Mesodermal cell (in vitro differentiated cells): ENCODE results near the gene FOLR1.
"Not testable (repeated sequence)": the region's sequence is repeated elsewhere in the genome, so short reads cannot be mapped to it uniquely, and the experiment has no call there.

Experiments used
- H3K27ac ChIP-seq: 2 replicates; pipeline ENCODE4 v1.7.0; 2013; ENCODE audit warnings: mild to moderate bottlenecking, low read depth, low read length, moderate library complexity; ENCODE audit not compliant: severe bottlenecking
- H3K36me3 ChIP-seq: 2 replicates; pipeline ENCODE4 v1.7.1; 2013; ENCODE audit warnings: mild to moderate bottlenecking, low read length, moderate library complexity; ENCODE audit not compliant: control insufficient read depth, insufficient read depth
- H3K4me1 ChIP-seq: one replicate; pipeline ENCODE4 v1.7.1; 2013; ENCODE audit warnings: mild to moderate bottlenecking, low read length; ENCODE audit not compliant: insufficient read depth, control insufficient read depth, poor library complexity, severe bottlenecking
- H3K4me3 ChIP-seq: 2 replicates; pipeline ENCODE4 v1.7.0; 2013; ENCODE audit warnings: low read length, control low read depth, mild to moderate bottlenecking; ENCODE audit not compliant: insufficient read depth, poor library complexity, severe bottlenecking; ENCODE audit errors: extremely low read depth
- H3K9me3 ChIP-seq: 2 replicates; pipeline ENCODE4 v1.7.1; 2013; ENCODE audit warnings: mild to moderate bottlenecking, low read length, moderate library complexity; ENCODE audit not compliant: control insufficient read depth
- WGBS, 2 experiments: methylation state at CpG; one replicate each; pipeline ENCODE4 v1.1.5; 2013; ENCODE audit warnings: missing lambda C conversion rate in 2 of 2; ENCODE audit not compliant: insufficient coverage in 2 of 2; 5-methylcytosine and 5-hydroxymethylcytosine counted together

FOLR1 gene

DNA sequence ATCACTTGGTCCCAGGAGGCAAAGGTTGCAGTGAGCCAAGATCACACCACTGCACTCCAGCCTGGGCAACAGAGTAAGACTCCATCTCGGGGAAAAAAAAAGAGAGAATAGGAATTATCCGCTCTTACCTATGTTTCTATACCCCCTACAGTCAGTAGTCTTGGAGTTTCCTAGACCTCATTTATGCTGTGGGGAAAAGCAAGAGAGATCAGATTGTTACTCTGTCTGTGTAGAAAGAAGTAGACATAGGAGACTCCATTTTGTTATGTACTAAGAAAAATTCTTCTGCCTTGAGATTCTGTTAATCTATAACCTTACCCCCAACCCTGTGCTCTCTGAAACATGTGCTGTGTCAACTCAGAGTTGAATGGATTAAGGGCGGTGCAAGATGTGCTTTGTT, 27.8 kb upstream of the FOLR1 start:
- not testable (repeated sequence) for H3K27ac ChIP-seq, H3K4me1 ChIP-seq, H3K4me3 ChIP-seq, H3K9me3 ChIP-seq, H3K36me3 ChIP-seq
- WGBS, 2 experiments: no CpG with 5 or more reads among the region's 3 CpGs

DNA sequence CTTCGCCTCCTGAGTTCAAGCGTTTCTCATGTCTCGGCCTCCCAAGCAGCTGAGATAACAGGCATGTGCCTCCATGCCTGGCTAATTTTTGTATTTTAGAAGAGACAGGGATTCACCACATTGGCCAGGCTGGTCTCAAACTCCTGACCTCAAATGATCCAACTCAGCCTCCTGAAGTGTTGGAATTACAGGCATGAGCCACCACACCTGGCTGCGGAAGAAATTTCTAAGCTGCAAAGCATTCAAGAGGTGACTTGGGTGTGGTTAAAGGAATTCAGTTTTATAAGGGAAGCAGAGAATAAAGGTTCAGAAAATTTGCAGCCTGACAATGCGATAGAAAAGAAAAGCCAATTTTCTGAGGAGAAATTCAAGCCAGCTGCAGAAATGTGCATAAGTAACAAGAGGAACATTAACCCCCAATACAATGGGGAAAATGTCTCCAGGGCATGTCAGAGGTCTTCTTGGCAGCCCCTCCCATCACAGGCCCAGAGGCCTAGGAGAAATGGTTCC, 22.8 kb upstream of the FOLR1 start:
- not testable (repeated sequence) for H3K9me3 ChIP-seq, H3K4me1 ChIP-seq, H3K27ac ChIP-seq, H3K4me3 ChIP-seq, H3K36me3 ChIP-seq
- 94 to 96% methylated on average over 4 of the region's 5 CpGs for WGBS, 2 experiments

GRCh38 chr11:72169754-72170153, 22.2 kb upstream of the FOLR1 start:
- H3K4me3 ChIP-seq, H3K4me1 ChIP-seq, H3K9me3 ChIP-seq, H3K27ac ChIP-seq, H3K36me3 ChIP-seq: not testable (repeated sequence)
- 90 to 91% methylated on average over 3 of the region's 3 CpGs for WGBS, 2 experiments

GRCh38 chr11:72172043-72172442, 19.9 kb upstream of the FOLR1 start:
- H3K27ac ChIP-seq, H3K4me1 ChIP-seq, H3K36me3 ChIP-seq, H3K9me3 ChIP-seq, H3K4me3 ChIP-seq: not testable (repeated sequence)
- 90 to 100% methylated on average over 3 of the region's 4 CpGs for WGBS, 2 experiments

DNA sequence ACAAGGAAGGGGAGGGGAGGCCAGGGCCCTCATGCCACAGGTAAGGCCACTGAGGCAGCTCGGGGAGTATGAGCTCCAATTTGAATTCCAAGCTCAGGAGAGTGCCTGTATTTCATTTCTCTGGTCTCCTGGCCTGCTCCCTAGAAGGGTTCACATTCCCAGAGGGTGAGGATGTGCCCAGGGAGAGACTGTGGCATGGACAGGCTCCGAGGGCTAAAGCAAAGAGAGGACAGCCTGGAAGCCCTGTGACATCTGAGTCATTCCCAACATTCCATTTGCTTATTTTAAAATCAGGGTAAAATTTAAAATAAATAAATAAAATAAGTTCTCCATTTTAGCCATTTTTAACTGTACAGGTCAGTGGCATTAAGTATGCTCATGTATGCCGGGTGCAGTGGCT, 18.6 kb upstream of the FOLR1 start:
- no peaks in the 10 kb centered on the region for H3K4me1 ChIP-seq
- 60 to 88% methylated on average over 1 of the region's 3 CpGs for WGBS, 2 experiments
- H3K9me3 ChIP-seq: no peaks in the 10 kb centered on the region
- no peak overlapping the region for H3K27ac ChIP-seq
- H3K36me3 ChIP-seq: no peaks in the 10 kb centered on the region
- no peak overlapping the region for H3K4me3 ChIP-seq

- no peaks in the 10 kb centered on the region for H3K9me3 ChIP-seq
- WGBS, 2 experiments: 90 to 93% methylated on average over 7 of the region's 8 CpGs
- H3K27ac ChIP-seq: no peak overlapping the region
- no peak overlapping the region for H3K4me3 ChIP-seq
- H3K36me3 ChIP-seq: no peaks in the 10 kb centered on the region
- no peaks in the 10 kb centered on the region for H3K4me1 ChIP-seq
Measured at GRCh38 chr11:72174302-72175070, 17.5 kb upstream of the FOLR1 start.

- no peaks in the 10 kb centered on the region for H3K36me3 ChIP-seq
- WGBS, 2 experiments: 96 to 100% methylated on average over 2 to 5 of the region's 6 CpGs
- no peaks in the 10 kb centered on the region for H3K4me1 ChIP-seq
- no peak overlapping the region for H3K4me3 ChIP-seq
- H3K27ac ChIP-seq: no peak overlapping the region
- H3K9me3 ChIP-seq: no peaks in the 10 kb centered on the region
Measured at GRCh38 chr11:72177656-72178055, 14.3 kb upstream of the FOLR1 start.

DNA sequence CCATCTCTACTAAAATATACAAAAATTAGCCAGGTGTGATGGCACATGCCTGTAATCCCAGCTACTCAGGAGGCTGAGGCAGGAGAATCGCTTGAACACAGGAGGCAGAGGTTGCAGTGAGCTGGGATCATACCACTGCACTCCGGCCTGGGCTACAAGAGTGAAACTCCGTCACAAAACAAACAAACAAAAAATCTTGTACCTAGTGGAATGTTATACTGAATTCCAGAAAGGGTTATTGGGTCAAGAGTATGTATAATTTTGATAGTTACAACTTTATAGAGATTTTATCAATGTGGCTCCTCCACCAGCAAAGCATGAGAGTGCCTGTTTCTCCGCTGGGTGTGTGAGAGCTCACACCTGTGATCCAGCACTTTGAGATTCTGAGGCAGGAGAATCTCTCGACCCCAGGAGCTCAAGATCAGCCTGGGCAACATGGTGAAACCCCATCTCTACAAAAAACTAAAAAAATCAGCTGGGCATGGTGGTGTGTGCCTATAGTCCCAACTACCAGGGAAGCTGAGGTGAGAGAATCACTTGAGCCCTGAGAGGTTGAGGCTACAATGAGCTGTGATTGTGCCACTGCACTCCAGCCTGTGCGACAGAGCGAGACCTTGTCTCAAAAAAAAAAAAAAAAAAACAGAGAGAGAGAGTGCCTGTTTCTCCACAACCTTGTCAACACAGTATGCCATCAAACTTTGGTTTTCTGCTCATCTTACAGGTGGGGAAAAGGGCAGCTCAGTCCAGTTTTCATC, 12.7 kb upstream of the FOLR1 start:
- no peaks in the 10 kb centered on the region for H3K4me1 ChIP-seq
- H3K36me3 ChIP-seq: no peaks in the 10 kb centered on the region
- H3K9me3 ChIP-seq: no peaks in the 10 kb centered on the region
- WGBS, 2 experiments: 80 to 86% methylated on average over 1 of the region's 7 CpGs
- H3K27ac ChIP-seq: no peak overlapping the region
- no peak overlapping the region for H3K4me3 ChIP-seq

DNA sequence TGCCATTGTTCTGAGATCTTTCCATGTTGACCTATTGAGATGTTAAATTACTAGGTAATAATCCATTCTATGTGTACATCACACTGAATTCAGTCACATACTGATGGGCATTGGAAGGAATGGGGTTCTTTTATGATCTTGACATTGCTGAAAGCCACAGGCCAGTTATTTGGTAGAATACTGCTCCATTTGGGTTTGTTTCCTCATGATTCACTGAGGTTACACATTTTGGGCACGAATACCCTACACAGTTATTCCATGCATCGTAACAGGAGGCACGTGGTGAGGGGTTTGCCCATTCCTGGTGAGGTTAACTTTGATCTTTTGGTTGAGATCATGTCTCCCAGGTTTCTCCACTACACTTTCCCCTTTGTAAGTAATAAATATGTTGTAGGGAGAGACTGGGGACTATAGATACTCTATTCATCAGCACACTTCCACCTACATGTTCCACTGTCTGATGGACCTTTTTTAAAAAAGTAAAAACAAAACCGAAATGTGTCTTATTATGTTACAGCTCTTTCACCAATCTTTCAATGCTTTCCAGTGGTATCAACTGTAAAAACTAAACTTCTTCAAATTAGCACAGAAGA, 12.0 kb upstream of the FOLR1 start:
- H3K4me3 ChIP-seq: no peak overlapping the region
- no peaks in the 10 kb centered on the region for H3K4me1 ChIP-seq
- H3K27ac ChIP-seq: no peak overlapping the region
- H3K9me3 ChIP-seq: no peaks in the 10 kb centered on the region
- 88 to 100% methylated on average over 1 of the region's 4 CpGs for WGBS, 2 experiments
- no peaks in the 10 kb centered on the region for H3K36me3 ChIP-seq

DNA sequence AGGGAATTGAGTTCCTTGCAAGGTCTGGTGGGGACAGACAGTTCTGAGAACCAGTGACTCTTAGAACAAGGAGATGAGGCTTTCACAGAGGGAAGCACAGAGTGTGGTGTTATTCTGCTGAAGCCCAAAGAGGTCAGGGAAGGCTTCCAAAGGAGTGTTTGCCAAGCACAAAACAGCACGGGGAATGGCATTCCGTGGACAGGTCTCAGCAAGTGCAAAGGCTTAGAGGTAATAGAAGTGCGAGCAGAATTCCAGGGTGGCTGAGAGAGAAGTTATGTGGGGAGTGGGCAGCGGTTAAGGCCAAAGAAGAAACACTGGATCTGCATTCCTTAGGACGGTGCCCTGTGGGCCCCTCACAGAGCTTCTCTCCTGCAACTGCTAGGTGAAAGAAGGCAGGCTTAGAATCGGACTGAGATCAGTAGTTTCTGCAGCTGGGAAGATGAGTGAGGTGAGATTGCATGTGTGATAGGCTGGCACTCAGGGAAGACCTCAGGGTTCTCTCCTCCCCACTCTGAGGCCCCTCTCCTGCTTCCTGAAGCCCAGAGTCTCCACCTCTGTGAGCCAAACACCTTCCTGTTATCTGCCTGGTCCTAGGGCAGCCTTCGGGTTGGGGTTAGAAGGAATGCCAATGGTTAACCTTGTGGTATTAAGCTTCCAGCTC, 10.9 kb upstream of the FOLR1 start:
- H3K4me1 ChIP-seq, H3K27ac ChIP-seq, H3K36me3 ChIP-seq, H3K9me3 ChIP-seq, H3K4me3 ChIP-seq: not testable (repeated sequence)
- WGBS, 2 experiments: 82% methylated on average over 3 to 5 of the region's 7 CpGs
